Measurements from ENCODE around the gene ZNF490. TPM values are rescaled to one million over a fixed set of nuclear protein-coding genes. Genes with fewer than 3 reads are reported as not detected.

ZNF490 gene
- total and polyA plus RNA-seq, 11 donors = 0.91 to 8.9 (median 5.2) TPM

DNA sequence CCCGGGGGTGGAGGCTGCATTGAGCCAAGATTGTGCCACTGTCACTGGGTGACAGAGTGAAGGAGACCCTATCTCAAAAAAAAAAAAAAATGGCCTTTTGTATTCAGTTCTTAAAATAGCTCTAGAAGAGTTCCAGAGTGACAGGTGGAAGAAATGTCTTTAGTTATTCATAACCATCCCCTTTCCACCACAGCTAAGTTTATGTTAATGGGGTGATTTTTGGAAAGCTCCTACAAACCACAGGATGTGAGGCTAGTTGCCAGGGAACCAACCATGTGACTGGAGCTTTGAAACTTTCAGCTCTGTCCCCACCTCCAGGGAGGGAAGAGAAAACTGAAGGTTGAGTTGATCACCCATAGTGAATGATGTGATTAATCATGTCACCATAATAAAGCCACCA, 6.9 kb downstream of the ZNF490 start:
- intact Hi-C loops (cut with DNase I) = no loop called here
- no peak for ATAC-seq
- H3K4me1 ChIP-seq = peaks cover 0 to 9% (median 0%) of the 10 kb centered on the region in 12 donors
- no peak overlapping the region for H3K4me3 ChIP-seq
- no peaks in the 10 kb centered on the region for H3K27me3 ChIP-seq
- H3K9me3 ChIP-seq = no peaks in the 10 kb centered on the region
- TF ChIP-seq POLR2A (IDR thresholded peaks at IDR 0.05) = no peak
- TF ChIP-seq, protein P1, sequence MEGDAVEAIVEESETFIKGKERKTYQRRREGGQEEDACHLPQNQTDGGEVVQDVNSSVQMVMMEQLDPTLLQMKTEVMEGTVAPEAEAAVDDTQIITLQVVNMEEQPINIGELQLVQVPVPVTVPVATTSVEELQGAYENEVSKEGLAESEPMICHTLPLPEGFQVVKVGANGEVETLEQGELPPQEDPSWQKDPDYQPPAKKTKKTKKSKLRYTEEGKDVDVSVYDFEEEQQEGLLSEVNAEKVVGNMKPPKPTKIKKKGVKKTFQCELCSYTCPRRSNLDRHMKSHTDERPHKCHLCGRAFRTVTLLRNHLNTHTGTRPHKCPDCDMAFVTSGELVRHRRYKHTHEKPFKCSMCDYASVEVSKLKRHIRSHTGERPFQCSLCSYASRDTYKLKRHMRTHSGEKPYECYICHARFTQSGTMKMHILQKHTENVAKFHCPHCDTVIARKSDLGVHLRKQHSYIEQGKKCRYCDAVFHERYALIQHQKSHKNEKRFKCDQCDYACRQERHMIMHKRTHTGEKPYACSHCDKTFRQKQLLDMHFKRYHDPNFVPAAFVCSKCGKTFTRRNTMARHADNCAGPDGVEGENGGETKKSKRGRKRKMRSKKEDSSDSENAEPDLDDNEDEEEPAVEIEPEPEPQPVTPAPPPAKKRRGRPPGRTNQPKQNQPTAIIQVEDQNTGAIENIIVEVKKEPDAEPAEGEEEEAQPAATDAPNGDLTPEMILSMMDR (IDR thresholded peaks at IDR 0.05) = no peak
- no peak overlapping the region for H3K27ac ChIP-seq
- no peak for DNase-seq
- H3K36me3 ChIP-seq = peaks cover 0 to 84% (median 38%) of the 10 kb centered on the region in 9 donors
- WGBS, 4 donors = 90 to 100% (median 92%) methylated on average over 1 of the region's 1 CpG

DNA sequence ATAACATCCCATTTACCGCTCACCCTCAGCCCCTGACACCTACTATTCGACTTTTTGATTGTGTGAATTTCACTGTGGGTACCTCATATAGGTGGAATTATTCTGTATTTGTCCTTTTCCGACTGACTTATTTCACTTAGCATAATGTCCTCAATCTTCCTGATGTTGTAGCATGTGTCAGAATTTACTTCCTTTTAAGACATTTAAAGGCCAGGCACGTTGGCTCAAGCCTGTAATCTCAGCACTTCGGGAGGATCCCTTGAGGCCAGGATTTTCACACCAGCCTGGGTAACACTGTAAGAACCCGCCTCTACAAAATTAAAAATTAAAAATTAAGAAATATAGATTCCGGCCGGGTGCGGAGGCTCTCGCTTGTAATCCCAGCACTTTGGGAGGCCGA, 13.0 kb downstream of the ZNF490 start:
- DNase-seq = no peak
- ATAC-seq = no peak
- Histone ChIP-seq H3K4me1 (no peaks in the 10 kb centered on the region), H3K4me3 (no peak overlapping the region), H3K27ac (no peak overlapping the region), H3K27me3 (no peaks in the 10 kb centered on the region), H3K36me3 (peaks cover 0 to 38% (median 20%) of the 10 kb centered on the region in 9 donors), H3K9me3 (no peaks in the 10 kb centered on the region)
- intact Hi-C loops (cut with DNase I) = no loop called here
- 86 to 88% (median 87%) methylated on average over 11 of the region's 11 CpGs for WGBS, 4 donors
- TF ChIP-seq, protein P1 (IDR thresholded peaks at IDR 0.05) = no peak
- TF ChIP-seq POLR2A (IDR thresholded peaks at IDR 0.05) = no peak

DNA sequence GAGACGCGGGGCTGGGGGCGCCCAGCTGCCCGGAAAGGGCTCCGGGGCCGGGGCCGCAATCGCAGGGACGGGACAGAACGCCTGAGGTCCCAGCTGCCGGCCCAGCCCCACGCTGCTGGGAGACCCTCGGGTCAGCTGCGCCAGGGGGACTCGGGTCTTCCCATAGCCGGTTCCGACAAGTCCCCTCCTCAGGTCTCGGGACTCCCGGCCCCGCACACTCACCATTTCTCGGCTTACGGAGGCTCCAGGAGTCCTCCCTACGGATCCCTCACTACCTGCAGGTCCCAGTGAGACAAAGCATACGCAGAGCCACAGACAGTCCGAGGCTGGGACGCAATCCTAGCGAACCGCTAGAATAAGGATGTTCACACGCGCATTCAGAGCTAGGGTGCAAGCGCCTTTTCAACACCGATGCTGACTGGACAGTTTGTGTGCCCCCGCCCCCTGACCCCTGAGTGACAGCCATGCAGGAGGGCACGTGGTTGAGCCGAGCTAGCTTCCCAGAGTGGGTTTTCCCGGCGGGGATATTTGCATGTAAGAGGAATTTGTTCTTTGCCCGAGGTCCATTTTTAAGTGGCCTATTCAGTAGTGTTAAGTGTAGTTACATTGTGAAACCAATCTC, 13.6 kb downstream of the ZNF490 start:
- Histone ChIP-seq H3K27ac (no peak overlapping the region), H3K36me3 (peaks cover 0 to 35% (median 20%) of the 10 kb centered on the region in 9 donors), H3K9me3 (no peaks in the 10 kb centered on the region), H3K27me3 (no peaks in the 10 kb centered on the region), H3K4me1 (no peaks in the 10 kb centered on the region), H3K4me3 (peak overlapping the region in 1 of 12 donors; percentile 0)
- DNase-seq = no peak
- intact Hi-C loops (cut with DNase I) = no loop called here
- WGBS, 4 donors = 61 to 67% (median 65%) methylated on average over 21 to 38 of the region's 38 CpGs
- ATAC-seq = peak in 1 of 4 donors; percentile 20
- TF ChIP-seq POLR2A (IDR thresholded peaks at IDR 0.05) = no peak
- TF ChIP-seq, protein P1 (IDR thresholded peaks at IDR 0.05) = no peak

DNA sequence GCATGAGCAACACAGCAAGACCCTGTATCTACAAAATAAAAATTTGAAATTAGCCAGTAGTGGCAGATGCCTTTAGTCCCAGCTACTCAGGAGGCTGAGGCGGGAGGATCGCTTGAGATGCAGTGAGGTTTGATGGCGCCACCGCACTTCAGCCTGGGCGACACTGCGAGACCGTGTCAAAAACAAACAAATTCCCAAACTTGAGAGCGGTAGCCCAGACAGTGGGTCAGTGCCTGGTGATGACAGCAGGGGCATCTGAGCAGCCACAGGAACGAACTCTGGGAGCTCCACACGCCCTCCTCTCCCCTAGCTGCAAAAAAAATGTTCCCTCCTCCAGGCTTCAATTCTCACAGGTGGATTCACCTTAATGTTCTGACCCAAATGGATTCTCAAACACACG, 14.1 kb downstream of the ZNF490 start:
- Histone ChIP-seq H3K4me1 (no peaks in the 10 kb centered on the region), H3K4me3 (no peak overlapping the region), H3K9me3 (no peaks in the 10 kb centered on the region), H3K27me3 (no peaks in the 10 kb centered on the region), H3K36me3 (peaks cover 0 to 34% (median 22%) of the 10 kb centered on the region in 9 donors), H3K27ac (no peak overlapping the region)
- DNase-seq (no peak), ATAC-seq (no peak)
- no peak for TF ChIP-seq POLR2A (IDR thresholded peaks at IDR 0.05)
- TF ChIP-seq, protein P1 (IDR thresholded peaks at IDR 0.05) = no peak
- intact Hi-C loops (cut with DNase I) = no loop called here
- 86 to 92% (median 89%) methylated on average over 11 of the region's 11 CpGs for WGBS, 4 donors
